ENCODE measurements around the gene DAPP1. TPM values are rescaled to one million over a fixed set of nuclear protein-coding genes. Genes with fewer than 3 reads are reported as not detected.
"Not testable (repeated sequence)": the region's sequence is repeated elsewhere in the genome, so short reads cannot be mapped to it uniquely, and the experiment has no call there.

DAPP1 gene
- total RNA-seq, 2 experiments from 2014 or later = 37.9 to 39.7 TPM

DNA sequence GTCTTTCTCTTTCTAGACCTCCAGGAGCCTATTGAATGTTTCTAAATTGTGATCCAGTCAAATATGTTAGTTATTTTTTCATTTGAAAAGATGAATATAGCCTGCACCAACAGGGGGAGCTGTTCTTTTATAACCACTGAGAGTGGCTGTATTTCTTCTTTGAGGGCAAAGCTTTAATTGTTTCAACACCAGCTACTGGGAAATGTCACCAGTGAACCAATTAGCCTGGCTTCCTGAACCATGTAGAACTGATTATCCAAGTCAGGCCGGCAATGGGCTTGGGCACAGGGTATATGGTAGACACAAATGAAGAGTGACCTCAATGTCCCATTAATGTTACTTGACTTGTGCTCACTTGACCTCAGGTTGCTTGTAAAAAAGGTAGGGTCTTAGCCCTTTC, 4.8 kb upstream of the DAPP1 start:
- DNase-seq = no peak
- Mint-ChIP-seq H3K27me3 (no peaks in the 10 kb centered on the region), H3K9me3 (peaks cover 2% of the 10 kb centered on the region), H3K27ac (no peak overlapping the region), H3K4me1 (peaks cover 34% of the 10 kb centered on the region), H3K36me3 (peaks cover 2% of the 10 kb centered on the region), H3K4me3 (no peak overlapping the region)

DNA sequence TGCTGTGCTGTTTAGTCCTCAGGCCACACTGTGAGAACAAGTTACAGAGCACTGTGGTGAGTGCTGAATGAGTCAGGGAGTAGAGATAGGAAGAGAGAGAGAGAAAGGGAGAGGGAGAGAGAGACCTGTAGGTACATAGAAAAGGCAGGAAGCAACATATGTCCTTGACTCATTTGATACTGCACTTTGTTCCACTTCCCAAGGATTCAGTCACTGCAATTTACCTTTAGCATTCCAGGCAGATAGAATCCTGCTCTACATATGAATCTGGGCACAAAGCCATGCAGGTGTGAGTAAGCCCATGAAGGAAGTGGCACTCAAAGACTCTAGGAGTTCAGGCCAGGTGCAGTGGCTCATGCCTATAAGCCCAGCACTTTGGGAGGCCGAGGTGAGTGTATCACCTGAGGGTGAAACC, 1.0 kb upstream of the DAPP1 start:
- Mint-ChIP-seq H3K4me1 (peaks cover 61% of the 10 kb centered on the region), H3K27me3 (no peaks in the 10 kb centered on the region), H3K4me3 (peak overlapping the region; percentile 94), H3K27ac (peak overlapping the region; percentile 94), H3K9me3 (peaks cover 2% of the 10 kb centered on the region), H3K36me3 (peaks cover 23% of the 10 kb centered on the region)
- no peak for DNase-seq

DNA sequence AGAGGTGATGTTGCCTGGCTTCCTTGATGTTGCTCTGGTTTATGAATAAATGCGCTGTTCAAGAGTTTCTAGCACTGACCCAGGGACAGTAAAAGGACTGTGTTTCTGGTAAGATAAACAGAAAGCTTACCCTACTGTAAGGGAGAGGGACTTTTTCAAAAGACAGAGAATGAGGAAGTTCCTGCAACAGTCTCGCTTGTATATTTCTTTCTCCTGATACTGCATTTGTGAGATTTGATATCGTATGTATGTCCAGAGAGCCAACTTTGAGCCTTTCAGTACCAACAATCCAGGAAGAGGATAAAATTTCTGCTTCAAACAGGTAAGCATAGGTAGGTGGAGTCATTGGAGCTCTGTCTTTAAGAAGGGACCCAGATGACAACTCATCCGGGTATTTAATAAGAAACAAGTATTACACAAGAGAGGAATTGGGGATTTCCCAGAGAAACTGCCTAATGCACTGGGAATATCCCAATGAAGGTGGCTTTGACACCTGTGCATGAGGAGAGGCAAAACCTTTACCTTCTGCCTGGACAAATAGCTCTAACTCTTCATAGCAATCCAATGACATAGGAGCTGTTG, 773 bp downstream of the DAPP1 start:
- Mint-ChIP-seq H3K4me1 (peaks cover 69% of the 10 kb centered on the region), H3K4me3 (peak overlapping the region; percentile 94), H3K36me3 (peaks cover 35% of the 10 kb centered on the region), H3K27me3 (no peaks in the 10 kb centered on the region), H3K9me3 (peaks cover 2% of the 10 kb centered on the region), H3K27ac (peak overlapping the region; percentile 94)
- DNase-seq = no peak

DNA sequence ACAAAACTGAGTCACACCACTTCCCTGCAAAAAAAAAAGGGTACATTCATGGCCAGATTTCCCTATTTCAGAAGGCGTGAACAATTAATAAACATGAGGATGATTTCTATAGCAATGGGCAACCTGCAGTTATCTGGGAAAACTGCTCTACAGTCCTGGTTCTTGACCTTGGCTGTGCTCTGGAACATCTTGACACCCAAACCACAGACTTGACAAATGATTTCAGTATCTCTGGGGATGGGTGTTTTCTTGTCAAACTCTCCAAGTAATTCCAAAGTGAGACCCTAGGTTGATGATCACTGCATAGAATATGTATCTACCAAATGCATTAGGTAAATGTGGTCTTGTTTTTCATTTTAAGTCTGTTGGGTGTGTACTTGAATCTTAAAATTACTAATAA, 2.0 kb downstream of the DAPP1 start:
- peak overlapping the region; percentile 4 for H3K27ac Mint-ChIP-seq

DNA sequence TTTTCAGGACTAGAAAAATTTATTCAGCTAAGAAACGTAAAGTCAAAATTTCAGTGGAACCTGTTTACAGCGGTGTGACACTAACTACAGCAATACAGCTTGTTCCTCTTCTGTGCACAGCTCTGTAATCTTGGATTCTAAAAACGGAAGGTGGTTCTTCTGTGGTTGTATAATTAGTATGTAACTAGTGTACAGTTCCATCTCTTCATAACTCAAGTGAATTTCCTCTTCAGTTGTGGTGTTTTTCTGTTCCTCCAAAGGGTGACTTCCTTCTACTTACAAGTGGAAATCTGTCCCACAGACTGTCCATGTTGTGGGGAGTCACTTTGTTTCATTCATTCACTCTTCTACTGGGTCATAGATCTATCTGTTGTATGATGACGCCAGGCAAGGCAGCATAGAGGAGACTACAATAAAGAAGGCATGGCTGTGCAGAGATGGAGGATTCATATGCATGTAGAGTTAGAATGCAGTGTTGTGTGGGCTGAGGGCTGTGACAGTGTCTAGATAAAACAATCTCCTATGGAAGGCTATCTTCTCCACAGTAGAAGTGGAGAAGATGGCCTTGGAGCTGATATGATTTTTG, 5.4 kb downstream of the DAPP1 start:
- no peak for DNase-seq
- Mint-ChIP-seq H3K4me1 (peaks cover 59% of the 10 kb centered on the region), H3K36me3 (peaks cover 58% of the 10 kb centered on the region), H3K9me3 (no peaks in the 10 kb centered on the region), H3K27me3 (no peaks in the 10 kb centered on the region), H3K4me3 (no peak overlapping the region), H3K27ac (no peak overlapping the region)

More for the DNA sequence above, 2.0 kb downstream of the DAPP1 start:
- DNase-seq = no peak
- Mint-ChIP-seq H3K9me3 (no peaks in the 10 kb centered on the region), H3K27me3 (no peaks in the 10 kb centered on the region), H3K4me1 (peaks cover 65% of the 10 kb centered on the region), H3K4me3 (peak overlapping the region; percentile 94), H3K36me3 (peaks cover 42% of the 10 kb centered on the region)

DNA sequence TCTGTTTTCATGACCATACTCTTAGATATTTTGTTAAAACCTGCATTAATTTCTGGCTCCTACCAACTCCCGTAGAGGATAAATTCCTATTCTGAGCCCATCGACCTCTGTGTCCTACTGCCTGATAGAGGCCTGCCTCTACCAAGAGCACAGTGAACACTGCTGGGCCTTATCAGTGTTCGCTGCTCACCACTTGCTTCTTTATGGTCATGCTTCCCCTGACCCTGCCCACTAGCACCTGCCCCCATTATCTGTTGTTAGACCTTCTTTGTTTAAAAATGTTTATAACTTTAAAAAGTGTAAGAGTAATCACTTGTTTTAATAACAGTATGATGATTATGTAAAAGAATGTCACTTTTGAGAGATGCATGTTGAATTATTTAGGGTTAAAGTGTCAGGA, 6.1 kb downstream of the DAPP1 start:
- no peak overlapping the region for H3K4me3 Mint-ChIP-seq

DNA sequence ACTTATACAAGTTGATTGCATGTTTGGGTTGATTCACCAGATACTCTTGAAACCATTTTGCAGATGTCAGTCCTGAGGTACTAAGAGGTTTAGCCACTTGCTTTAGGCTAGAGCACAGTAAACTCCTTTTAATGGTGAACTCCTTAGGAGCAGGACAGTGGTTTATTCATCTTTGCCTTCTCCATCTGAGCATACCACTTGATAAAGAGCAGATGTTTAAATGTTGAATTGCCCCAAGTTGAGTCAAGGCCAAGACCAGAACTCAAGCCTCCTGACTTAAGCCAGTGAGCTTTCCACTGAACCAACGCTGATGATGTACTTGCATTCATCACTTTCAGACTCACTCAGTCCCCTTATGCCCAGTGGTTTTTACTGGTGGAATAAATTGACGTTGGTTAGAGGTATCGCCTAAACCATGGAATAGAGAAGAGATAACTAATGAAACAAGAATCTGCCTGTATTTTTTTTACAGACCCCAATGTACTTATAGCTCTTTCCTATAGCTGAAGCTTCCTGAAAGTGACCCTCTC, 7.5 kb downstream of the DAPP1 start:
- DNase-seq = no peak
- Mint-ChIP-seq H3K27me3 (no peaks in the 10 kb centered on the region), H3K27ac (no peak overlapping the region), H3K36me3 (peaks cover 46% of the 10 kb centered on the region), H3K9me3 (no peaks in the 10 kb centered on the region), H3K4me3 (no peak overlapping the region), H3K4me1 (peaks cover 54% of the 10 kb centered on the region)

More for the DNA sequence above, 6.1 kb downstream of the DAPP1 start:
- DNase-seq = no peak
- Mint-ChIP-seq H3K27me3 (no peaks in the 10 kb centered on the region), H3K9me3 (no peaks in the 10 kb centered on the region), H3K36me3 (peaks cover 53% of the 10 kb centered on the region), H3K4me1 (peaks cover 58% of the 10 kb centered on the region), H3K27ac (no peak overlapping the region)

DNA sequence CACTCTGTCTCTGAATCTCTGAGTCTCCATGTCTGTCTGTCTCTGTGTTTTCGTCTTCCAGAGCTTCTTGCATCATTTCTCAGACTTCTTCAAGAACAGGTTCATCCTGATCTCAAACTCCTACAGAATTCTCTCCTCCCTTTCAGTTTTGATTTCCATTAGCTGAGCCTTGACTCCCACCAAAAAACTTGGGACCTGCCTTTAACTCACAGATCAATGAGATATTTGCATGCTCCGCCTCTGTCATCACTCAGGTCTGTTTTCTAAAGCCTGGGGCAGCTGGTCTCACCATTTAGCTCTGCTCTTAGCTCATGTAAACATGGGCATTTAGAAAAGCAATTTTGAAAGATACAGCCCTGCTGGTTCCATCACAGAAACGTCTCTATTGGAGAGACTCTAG, 8.6 kb downstream of the DAPP1 start:
- no peaks in the 10 kb centered on the region for H3K9me3 Mint-ChIP-seq
- peaks cover 40% of the 10 kb centered on the region for H3K36me3 Mint-ChIP-seq
- H3K4me1 Mint-ChIP-seq = peaks cover 47% of the 10 kb centered on the region
- H3K27me3 Mint-ChIP-seq = no peaks in the 10 kb centered on the region
- H3K4me3 Mint-ChIP-seq = no peak overlapping the region
- H3K27ac Mint-ChIP-seq = peak overlapping the region; percentile 14
- no peak for DNase-seq

DNA sequence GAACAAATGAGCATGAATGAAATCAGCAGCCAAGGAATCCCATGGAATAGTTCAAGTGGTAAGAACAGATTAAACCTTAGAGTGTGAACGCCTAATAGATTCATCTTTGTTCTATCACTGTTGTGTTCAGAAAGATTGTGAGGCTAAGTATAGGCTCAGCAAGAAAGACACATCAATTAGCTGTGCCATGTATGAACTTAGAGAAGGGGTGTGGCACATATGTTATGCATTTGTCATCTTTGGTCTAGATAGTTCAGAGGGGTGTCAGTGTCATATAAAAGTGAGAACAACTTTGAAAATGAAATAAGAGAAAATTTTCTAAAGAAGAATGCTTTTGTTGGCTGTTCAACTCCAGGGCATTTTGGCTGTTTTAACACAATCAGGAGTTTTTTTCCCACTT, 9.4 kb downstream of the DAPP1 start:
- Mint-ChIP-seq H3K27me3 (no peaks in the 10 kb centered on the region), H3K36me3 (peaks cover 42% of the 10 kb centered on the region), H3K9me3 (no peaks in the 10 kb centered on the region), H3K4me3 (no peak overlapping the region), H3K27ac (no peak overlapping the region), H3K4me1 (peaks cover 46% of the 10 kb centered on the region)
- no peak for DNase-seq

DNA sequence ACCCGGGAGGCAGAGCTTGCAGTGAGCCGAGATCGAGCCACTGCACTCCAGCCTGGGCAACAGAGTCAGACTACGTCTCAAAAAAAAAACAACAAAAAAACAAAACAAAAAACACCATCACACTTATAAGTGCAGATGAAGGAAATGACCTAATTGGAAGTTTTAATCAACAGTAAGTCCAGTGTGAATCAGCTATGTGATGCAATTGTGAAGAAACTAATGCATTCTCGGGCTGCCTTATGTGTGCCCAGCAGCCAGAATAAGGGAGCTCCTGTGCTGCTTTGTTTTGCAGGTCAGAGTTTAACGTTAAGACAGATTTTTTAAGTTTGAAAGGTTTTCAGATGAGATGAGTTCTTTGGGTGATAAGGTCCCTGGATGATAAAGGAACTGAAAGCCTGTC, 10.8 kb downstream of the DAPP1 start:
- Mint-ChIP-seq H3K36me3 (peaks cover 35% of the 10 kb centered on the region), H3K4me3 (no peak overlapping the region), H3K4me1 (peaks cover 37% of the 10 kb centered on the region), H3K27ac (peak overlapping the region; percentile 22), H3K9me3 (no peaks in the 10 kb centered on the region), H3K27me3 (no peaks in the 10 kb centered on the region)
- no peak for DNase-seq

DNA sequence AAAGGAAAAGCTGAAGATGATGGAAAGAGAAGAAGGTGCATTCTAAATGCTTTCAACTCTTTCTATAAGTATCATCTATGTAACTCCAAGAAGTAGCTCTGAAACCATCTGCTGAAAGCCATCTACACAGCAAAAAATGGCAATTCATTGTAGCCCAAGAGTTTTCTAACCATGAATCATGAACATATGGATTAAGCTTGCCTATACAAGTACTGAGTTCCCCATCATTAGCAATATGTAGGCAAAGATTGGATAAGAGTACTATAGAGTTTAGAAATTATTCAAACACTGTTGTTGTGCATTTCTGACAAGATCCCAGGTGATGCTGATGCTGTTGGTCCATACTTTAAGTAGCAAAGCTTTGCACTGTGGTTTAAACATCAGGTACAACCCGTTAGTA, 11.2 kb downstream of the DAPP1 start:
- Mint-ChIP-seq H3K36me3 (peaks cover 31% of the 10 kb centered on the region), H3K4me3 (no peak overlapping the region), H3K4me1 (peaks cover 37% of the 10 kb centered on the region), H3K9me3 (no peaks in the 10 kb centered on the region), H3K27ac (peak overlapping the region; percentile 22), H3K27me3 (no peaks in the 10 kb centered on the region)
- no peak for DNase-seq

DNA sequence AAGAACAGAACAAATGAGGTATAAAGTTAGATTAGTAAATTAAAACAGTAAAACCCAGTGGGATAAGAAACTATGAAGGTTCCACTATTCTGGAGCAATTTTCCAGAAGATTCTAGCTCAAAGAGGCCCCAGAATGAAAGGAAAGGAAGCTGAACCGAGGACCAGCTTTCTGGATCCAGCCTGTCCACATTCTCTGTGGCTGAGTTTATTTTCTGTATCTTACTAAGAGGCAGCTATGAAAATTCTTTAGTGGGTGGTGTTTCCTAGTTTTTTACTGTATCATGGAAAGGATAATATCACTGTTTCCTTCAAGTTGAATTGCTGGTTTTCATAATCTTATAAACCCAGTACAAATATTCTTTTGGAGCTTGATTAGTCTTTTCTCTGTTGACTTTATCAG, 11.8 kb downstream of the DAPP1 start:
- Mint-ChIP-seq H3K4me1 (peaks cover 39% of the 10 kb centered on the region), H3K4me3 (no peak overlapping the region), H3K27ac (no peak overlapping the region), H3K36me3 (peaks cover 29% of the 10 kb centered on the region), H3K9me3 (no peaks in the 10 kb centered on the region), H3K27me3 (no peaks in the 10 kb centered on the region)
- no peak for DNase-seq

DNA sequence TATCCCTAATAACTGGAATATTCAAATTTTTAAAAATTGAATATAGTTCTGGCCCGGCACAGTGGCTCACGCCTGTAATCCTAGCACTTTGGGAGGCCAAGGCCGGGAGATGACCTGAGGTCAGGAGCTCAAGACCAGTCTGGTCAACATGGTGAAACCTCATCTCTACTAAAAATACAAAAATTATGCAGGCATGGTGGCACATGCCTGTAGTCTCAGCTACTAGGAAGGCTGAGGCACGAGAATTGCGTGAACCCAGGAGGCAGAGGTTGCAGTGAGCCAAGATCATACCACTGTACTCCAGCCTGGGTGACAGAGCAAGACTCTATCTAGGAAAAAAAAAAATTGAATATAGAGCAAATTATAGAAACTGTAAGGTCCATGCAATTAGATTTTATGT, 13.4 kb downstream of the DAPP1 start:
- H3K27ac Mint-ChIP-seq, H3K27me3 Mint-ChIP-seq, DNase-seq, H3K4me3 Mint-ChIP-seq, H3K9me3 Mint-ChIP-seq: not testable (repeated sequence)
- peaks cover 28% of the 10 kb centered on the region for H3K4me1 Mint-ChIP-seq
- peaks cover 16% of the 10 kb centered on the region for H3K36me3 Mint-ChIP-seq

DNA sequence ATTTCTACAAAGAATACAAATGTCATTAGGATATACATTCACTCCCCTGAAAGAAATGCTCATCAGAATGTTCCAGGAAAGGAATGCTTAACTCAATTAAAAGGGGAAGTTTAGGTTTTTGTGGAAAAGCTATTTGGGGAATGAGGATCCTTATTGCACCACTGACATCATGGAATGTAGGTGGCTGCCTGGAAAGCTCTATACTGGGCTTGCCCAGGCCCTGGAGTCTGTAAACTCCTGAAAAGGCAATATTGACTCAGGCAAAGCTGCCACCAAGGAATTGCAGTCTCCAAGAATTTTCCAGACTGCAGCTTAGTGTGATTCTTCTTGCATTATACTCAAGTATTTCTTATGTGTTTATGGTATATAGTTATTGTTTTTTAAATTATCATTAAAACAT, 15.7 kb downstream of the DAPP1 start:
- Mint-ChIP-seq H3K27ac (no peak overlapping the region), H3K27me3 (no peaks in the 10 kb centered on the region), H3K9me3 (no peaks in the 10 kb centered on the region), H3K4me1 (peaks cover 19% of the 10 kb centered on the region), H3K36me3 (peaks cover 19% of the 10 kb centered on the region), H3K4me3 (no peak overlapping the region)
- no peak for DNase-seq

DNA sequence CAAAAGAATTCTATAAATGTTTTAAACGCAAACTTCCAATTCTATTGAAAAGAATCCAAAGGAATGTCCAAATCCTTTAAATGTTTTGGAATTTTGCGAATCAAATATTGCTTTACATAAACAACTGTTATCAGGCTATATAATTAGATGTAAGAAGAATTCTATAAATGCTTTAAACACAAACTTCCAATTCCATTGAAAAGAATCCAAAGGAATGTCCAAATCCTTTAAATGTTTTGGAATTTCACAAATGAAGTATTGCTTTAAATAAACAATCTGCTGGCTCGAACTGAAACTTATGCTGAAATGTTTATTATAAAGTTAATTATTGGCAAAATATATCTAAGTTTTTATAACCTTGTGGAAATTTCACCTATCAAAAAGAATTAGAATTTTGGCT, 16.1 kb downstream of the DAPP1 start:
- no peaks in the 10 kb centered on the region for H3K27me3 Mint-ChIP-seq
- no peak for DNase-seq
- H3K4me1 Mint-ChIP-seq = peaks cover 15% of the 10 kb centered on the region
- no peak overlapping the region for H3K4me3 Mint-ChIP-seq
- peaks cover 19% of the 10 kb centered on the region for H3K36me3 Mint-ChIP-seq
- H3K27ac Mint-ChIP-seq = no peak overlapping the region
- no peaks in the 10 kb centered on the region for H3K9me3 Mint-ChIP-seq

DNA sequence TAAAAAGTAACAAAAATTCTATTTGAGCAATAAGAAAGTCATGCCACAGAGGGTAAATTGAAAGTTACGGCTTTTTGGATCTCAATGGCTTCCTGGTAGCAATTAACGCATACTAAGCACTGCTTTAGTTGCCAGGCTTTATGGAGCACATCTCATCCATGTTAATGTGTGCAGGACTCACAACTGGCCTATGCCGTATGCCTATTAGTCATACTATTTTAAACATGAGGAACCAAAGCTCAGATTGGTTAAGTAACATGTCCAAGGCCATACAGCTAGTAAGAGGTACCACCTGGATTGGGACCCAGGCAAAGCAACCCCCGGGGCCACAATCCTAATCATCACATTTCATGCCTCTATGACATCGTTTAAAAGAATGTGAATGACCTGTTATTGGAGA, 17.1 kb downstream of the DAPP1 start:
- no peak for DNase-seq
- no peaks in the 10 kb centered on the region for H3K27me3 Mint-ChIP-seq
- H3K36me3 Mint-ChIP-seq = peaks cover 19% of the 10 kb centered on the region
- no peak overlapping the region for H3K27ac Mint-ChIP-seq
- H3K9me3 Mint-ChIP-seq = no peaks in the 10 kb centered on the region
- peaks cover 7% of the 10 kb centered on the region for H3K4me1 Mint-ChIP-seq
- no peak overlapping the region for H3K4me3 Mint-ChIP-seq
